HG02759 (cell line): ENCODE data around the gene FHAD1.
"Not testable (repeated sequence)": the region's sequence is repeated elsewhere in the genome, so short reads cannot be mapped to it uniquely, and the experiment has no call there.

Experiments used
- ATAC-seq: cut with Tn5 transposase; IDR thresholded peaks from one replicate; pipeline ENCODE4 v1.9.1; 2021; ENCODE audit warnings: mild to moderate bottlenecking, moderate library complexity; ENCODE audit not compliant: unreplicated experiment

The FHAD1 gene

GRCh38 chr1:15430787-15431570 lies 184.0 kb downstream of the FHAD1 start:
- ATAC-seq: no peak

DNA sequence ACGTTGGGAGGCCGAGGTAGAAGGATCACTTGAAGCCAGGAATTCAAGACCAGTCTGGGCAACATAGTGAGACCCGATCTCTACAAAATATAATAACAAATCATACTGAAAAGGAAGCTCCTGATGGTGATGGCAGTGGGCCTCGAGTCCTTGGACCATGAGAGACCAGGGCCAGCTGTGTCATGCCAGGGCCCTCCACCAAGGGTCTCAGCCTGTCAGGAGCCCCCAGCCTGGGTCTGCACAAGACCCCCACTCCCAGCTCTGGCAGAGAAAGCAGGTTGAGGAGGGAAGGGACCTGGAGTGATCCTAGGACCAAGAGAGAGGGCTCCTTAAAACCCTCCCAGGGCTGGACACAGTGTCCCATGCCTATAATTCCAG lies 184.5 kb downstream of the FHAD1 start:
- ATAC-seq: no peak

GRCh38 chr1:15432324-15432723 lies 185.3 kb downstream of the FHAD1 start:
- ATAC-seq: no peak

GRCh38 chr1:15433471-15433870 lies 186.4 kb downstream of the FHAD1 start:
- ATAC-seq: no peak

- not testable (repeated sequence) for ATAC-seq
These were observed 187.7 kb downstream of the FHAD1 start for GRCh38 chr1:15434739-15435138.

GRCh38 chr1:15435239-15436077 lies 188.4 kb downstream of the FHAD1 start:
- no peak for ATAC-seq

GRCh38 chr1:15436881-15437442 lies 189.9 kb downstream of the FHAD1 start:
- no peak for ATAC-seq

- ATAC-seq: no peak
These were observed 192.3 kb downstream of the FHAD1 start for GRCh38 chr1:15439325-15439724.

DNA sequence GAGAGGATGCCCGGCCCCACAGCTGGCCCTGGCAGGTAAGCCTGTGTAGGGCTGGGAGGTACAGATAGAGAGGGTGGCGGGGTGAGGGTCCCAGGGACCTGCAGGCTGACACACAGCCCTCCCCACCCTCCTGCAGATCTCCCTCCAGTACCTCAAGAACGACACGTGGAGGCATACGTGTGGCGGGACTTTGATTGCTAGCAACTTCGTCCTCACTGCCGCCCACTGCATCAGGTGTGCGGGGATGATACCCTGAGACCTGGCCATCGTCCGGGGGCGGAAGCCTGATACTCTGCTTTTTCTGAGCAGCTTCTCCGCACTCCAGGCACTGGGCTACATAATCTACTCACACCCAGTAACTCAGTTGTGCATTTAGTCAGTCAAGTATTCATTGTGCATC lies 193.3 kb downstream of the FHAD1 start:
- no peak for ATAC-seq

DNA sequence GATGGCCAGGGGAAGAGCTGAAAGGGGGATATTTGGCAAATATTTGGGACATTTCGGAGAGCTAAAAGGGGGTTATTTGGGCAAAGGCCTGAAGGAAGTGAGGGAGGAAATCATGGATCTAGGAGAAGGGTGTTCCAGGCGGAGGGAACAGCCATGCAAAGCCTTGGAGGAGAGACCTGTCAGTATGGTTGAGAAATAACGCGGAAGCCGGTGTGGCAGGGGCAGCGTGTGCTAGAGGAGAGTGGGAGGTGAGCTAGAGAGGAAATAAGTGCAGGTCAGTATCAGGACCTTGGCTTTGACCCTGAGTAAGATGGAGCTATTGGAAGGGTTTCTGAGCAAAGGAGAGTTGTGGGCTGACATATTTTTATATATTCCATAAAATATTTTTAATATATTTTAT lies 194.2 kb downstream of the FHAD1 start:
- no peak for ATAC-seq

DNA sequence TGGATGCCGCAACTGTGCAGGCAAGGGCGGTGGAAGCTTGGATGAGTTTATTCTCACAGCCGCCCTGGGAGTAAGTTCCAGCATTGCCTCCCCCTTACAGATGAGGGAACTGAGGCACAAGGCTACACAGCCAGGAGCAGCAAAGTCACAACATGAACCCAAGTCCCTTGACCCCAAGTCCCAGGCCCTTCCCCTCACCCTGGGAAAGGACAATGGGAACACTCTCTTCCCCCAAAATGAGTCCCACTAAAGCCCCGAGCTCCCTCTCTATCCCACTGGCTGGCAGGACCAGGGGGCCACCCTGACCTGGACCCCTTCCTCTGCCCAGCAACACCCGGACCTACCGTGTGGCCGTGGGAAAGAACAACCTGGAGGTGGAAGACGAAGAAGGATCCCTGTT lies 195.1 kb downstream of the FHAD1 start:
- no peak for ATAC-seq

DNA sequence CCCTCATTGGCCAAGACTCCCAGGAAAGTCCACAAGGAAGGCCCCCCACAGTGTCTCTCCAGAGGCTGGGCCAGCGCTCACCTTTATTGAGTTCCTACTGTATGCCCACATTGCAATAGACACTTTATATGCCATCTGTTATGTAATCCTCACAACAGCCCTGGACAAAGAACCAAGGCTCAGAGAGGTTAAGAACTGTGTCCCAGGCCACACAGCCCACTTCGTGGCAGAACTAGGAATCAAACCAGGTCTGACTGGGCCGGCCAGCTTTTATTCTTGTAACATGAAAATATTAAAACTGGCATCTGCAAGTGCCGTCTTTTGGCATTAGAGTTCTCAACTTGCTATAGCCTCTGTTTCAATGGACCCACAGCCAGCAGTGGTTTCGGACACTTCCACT lies 195.7 kb downstream of the FHAD1 start:
- no peak for ATAC-seq

DNA sequence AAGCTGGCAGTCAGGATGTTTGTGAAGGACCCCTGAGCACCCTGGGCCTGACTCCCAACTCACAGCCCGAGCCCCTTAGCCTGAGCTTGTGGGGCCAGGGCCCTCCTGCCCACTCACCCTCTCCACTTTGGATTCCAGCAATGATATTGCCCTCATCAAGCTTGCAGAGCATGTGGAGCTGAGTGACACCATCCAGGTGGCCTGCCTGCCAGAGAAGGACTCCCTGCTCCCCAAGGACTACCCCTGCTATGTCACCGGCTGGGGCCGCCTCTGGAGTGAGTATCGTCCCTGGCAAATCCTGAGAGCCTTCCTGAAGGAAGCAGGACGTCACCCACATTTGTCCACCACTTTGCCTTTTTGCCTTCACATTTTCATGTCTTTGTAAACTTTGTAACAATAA lies 196.3 kb downstream of the FHAD1 start:
- ATAC-seq: no peak

DNA sequence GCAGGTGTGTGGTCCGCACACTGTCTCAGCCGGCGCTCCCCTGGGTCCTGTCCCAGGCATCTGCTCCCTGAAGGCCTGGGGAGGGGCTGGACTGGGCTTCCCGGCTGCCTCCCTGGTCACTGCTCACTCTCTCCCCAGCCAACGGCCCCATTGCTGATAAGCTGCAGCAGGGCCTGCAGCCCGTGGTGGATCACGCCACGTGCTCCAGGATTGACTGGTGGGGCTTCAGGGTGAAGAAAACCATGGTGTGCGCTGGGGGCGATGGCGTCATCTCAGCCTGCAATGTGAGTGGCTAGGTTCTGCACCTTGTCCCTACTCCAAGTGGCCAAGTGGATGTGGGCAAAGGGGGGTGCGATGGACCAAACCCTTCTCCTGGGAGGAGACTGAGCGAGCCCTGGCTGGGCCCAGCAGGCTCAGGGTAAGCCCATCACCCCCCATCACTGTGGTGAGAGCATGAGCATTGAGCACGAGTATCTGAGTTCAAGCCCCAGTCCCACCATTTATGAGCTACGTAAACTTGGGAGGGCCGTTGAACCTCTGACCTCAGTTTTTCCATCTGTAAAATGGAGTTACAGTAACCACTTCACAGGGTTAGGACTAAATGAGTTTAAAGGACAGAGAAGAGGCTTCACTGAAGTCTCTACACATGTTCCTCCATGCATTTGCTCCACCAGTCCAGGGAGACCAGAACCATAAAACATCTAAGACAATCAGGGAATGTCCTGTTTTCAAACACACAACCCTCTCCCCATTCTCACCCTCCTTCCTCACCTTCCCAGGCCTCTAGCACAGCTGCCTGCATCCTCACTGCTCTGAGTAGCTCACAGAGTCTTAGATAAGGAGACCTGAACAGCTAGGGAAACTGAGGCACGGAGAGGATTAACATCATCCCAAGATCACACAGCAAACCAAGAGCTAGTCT lies 197.7 kb downstream of the FHAD1 start:
- no peak for ATAC-seq

DNA sequence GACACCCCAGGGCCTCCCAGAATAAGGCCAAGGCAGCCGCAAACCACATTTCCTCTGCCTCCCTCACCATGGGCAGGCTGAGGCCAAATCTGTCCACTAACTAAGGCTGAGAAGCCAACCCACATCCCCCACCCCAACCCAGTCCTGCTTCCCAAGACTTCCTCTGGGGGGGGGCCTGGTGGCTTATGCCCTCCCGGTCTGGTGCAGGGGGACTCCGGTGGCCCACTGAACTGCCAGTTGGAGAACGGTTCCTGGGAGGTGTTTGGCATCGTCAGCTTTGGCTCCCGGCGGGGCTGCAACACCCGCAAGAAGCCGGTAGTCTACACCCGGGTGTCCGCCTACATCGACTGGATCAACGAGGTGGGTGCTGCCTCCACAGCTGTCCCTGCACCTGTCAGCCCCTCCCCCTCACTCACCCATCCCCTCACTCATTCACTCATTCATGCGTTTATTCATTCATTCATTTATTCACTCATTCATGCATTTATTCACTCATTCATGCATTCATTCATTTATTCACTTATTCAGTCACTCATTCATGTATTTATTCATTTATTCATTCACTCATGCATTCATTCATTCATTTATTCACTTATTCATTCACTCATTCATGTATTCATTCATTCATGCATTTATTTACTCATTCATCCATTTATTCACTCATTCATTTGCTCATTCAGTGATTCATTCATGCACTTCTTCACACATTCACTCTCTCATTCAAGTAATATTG lies 198.5 kb downstream of the FHAD1 start:
- ATAC-seq: no peak

- no peak for ATAC-seq
These were observed 199.2 kb downstream of the FHAD1 start for GRCh38 chr1:15446212-15446611.
